Measurements from ENCODE around the gene MED22.

MED22 gene

DNA sequence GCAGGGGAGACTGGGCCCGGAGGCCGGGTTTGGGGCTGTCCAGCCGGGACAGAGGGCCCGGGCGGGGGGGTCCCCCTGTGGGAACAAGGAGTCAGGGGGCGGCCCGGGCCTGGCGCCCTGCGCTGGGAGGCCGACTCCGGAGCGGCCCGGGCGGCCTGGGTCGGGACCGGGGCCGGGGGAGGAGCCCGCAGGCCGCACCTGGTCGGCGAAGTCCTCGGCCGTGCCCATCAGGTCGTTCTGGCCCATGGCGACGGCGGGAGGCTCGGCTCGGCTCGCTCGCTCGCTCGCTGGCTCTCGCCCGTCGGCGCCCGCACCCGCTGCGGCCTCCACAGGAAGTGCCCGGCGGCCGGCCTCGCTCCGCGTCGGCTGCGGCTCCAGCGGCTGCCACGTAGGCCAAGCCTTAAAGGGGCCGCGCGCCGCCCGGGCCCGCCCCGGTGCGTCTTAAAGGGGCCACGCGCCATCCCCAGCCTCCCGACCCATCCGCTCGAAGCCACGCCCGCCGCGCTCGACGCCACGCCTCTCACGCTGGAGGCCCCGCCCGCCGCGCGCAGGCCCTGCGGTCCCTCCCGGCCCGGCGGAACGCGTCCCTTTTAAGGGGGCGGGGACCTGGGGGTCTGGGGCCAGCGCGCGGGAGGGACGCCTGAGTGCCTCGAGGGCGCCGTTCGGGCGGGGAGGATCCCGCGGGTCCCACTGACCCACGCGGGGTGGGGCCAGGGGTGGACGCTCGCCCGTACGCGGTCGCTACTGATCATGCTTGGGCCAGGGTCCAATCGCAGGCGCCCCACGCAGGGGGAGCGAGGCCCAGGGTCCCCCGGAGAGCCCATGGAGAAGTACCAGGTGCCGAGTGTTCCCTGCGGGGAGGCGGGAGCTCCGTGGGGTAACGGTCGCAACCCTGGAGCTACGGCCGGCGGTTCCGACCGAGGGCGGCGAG, 28.1 kb upstream of the MED22 start, which contains the start of the genes STKLD1 and SURF4:
STKLD1 (plus strand) TSS at position 643 of the 931 bp plus-strand sequence; CDS start at position 751, 108 bp downstream.
SURF4 (minus strand) TSS at position 337 of the 931 bp plus-strand sequence; CDS start at position 246, 91 bp downstream.
- DNase-seq (ENCODE audit: low read depth in 2 of 2): peak; percentile 93 to 94

DNA sequence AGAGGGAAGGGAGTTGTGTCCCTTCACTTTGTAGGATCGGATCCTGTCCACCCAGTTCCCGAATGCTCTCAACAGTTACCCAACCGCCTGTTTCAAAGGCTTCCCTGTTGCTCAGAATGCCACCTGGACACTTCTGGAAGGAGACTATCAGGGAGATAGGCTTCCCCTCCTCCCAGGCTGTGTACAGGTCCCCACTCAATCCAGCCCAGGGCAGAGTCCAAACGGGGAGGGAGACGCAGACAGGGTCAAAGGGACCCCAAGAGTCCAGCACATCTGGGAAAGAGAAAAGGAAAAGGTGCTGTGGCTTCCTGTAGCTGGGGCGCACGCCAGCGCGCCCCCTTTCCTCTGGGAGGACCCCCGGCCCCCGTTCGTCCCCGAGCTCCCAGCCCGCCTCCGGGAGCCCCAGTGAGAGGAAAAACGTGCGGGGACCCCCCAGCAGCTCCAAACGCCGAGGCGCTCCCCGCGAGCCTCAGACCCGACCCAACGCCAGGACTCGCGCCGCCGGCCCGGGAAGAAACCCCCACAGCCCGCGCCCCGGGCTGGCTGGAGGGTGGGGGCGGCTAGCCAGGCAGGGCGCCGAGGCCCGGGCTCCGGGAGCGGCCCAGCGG, 27.3 kb upstream of the MED22 start:
- DNase-seq (ENCODE audit: low read depth in 2 of 2): no peak

DNA sequence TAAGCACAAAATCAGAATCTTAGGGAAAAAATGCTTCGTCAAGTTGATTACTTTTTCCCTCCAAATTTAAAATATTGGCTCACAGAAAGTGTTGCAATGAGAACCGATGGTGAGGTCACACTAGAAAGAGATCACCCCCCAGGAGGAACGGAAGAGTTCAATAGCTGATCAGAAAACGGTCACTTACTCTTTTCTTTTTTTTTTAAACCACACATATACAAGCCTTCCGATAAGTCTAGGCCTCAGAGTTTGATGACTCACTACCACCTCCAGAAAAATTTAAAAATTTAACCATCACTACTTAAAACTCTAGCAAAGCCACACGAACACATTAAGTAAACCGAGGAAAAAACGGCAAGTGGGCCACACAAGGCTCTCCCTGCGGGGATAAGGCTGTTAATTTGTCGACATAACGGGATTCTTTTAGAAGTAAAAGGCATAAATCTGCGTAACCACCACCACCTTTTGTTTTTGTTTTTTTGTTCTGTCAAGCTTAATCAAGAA, 26.7 kb upstream of the MED22 start:
- peak in 1 of 2 experiments; percentile 28 for DNase-seq (ENCODE audit: low read depth in 2 of 2)

DNA sequence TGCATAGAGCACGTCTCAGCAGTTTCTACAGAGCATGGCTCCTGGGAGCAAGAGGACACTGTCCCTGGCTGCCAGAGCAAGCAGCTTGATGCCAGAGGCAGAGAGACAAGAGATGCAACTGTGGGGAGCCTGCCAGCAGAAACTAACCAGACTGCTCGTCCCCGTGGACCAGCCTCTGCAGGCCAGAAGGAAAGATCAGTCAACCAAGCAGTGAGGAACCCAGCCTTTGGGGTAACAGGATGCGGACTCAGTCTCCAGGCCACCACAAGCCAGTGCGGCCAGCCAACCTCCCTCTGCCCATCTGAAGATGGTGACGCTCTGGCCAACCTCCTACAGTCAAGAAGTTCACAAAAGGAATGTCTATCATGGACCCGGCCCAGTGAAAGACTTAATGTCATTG, 24.2 kb upstream of the MED22 start:
- no peak for DNase-seq (ENCODE audit: low read depth in 2 of 2)

DNA sequence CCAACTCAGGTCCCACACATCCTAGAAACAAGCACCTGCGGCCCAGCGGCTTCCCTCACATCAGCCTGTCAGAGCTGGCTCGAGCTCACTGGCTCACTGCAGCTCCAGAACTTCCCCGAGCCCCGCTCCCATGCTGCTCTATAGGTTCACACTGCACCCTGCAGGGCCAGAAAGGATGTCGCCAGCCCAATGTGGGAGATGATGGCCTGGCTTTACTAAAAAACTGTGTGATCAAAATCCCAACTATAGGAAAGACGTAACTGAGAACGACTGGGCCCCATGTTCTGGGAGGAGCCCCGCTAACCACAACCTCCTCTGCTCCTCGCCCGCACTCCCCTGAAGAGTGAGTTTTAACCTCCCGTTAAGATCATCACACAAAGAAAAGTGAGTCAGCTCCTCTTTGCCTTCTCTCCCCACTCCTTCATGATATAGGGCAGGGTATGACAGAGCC, 23.4 kb upstream of the MED22 start:
- no peak for DNase-seq (ENCODE audit: low read depth in 2 of 2)

DNA sequence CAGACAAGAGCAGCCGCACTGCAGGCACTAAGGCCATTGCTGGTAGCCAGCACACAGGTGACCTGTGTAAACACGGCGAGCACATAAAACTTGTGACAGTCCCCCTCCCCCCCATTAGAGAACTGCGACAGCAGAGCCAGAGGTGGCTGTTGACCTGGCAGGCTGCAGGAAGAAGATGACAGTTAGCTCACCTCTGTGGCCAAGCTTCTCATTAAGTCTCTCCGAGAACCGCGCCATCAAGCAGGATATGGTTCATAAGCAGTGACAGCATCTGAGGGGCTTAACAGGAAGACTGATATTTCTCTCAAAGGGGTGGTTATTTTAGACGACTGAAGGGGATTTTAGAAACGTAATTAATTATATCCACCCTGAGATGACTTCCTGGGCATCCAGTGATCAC, 22.8 kb upstream of the MED22 start:
- no peak for DNase-seq (ENCODE audit: low read depth in 2 of 2)

DNA sequence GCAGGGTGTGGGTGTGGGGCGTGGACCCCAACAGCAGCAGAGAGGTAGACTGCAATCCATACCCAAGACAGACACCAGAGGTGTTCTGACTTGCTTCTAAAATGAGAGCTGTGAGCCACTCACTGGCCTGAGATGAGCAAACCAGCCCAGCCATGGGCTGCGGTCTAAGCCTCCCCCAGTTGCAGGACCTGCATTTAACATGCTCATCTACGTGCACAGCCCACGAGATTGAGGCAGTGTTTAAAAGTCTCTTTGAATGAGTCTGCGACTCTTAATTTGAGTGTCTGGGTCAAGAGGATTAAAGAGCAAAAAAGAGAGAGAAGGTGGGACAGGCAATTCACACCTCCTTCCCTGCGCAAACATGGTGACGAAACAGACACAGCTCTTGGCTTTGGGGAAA, 22.0 kb upstream of the MED22 start:
- no peak for DNase-seq (ENCODE audit: low read depth in 2 of 2)

DNA sequence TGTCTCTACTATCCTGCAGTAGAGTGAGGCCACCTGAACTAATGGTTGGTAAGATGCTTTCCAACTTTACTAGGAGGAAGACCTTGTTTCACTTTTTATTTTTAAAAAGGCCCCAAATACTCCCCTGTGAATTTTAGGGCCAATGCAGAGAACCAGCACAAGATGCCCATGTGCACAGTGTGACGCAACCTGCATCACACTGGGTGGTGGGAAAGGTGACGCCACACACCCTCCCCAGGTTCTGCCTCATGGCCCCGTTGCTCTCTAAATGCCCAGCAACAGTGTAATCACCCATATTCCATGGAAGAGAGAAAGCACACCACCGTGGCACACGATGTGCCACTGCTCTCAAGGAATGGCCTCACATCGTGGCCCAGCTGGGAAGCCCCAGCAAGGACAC, 21.5 kb upstream of the MED22 start:
- no peak for DNase-seq (ENCODE audit: low read depth in 2 of 2)

DNA sequence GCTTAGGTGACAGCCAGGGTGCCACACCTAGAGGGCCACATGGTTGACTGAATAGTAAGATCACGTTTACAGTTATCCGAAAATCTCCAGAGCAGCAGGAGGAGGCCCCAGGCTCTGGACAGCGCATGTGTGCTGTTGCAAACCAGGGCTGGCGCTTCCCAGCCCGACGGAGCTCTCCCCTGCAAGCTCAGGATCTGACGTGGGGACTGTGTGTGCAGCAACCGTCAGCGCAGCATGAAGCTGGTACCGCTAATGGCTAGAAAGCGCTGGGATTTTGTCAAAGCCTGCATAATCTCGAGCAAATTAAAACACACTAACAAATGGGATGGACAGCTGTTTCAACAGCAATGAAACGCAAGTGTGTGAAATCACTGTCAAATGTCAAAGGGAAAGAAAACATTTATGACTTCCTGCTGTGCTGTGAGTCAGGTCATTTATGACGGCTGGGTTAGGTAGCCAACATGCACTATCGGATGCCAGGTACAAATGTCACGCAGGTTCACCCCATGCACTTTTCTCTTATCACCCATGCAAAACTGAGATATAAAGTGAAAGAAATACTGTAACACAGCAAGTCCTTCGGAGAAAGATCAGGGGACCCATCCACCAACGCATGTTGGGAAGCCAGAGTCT, 20.4 kb upstream of the MED22 start:
- no peak for DNase-seq (ENCODE audit: low read depth in 2 of 2)

DNA sequence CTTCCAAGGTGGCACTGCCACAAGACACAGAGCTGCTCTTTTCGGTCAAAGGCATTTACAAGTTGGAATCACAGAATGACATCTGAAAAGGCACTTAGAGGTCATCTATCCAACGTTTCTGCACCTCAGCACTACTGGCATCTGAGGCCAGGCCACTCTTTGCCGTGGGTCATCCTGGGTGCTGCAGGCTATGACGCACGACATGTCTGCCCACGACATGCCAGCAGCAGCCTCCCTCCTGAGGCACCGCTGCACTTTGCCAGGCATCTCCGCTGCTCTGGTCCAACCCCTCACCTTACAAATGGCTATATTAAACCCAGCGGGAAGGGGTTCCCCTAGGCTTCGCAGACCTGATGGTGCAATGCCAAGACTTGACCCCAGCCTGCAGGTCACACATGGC, 19.8 kb upstream of the MED22 start:
- no peak for DNase-seq (ENCODE audit: low read depth in 2 of 2)

DNA sequence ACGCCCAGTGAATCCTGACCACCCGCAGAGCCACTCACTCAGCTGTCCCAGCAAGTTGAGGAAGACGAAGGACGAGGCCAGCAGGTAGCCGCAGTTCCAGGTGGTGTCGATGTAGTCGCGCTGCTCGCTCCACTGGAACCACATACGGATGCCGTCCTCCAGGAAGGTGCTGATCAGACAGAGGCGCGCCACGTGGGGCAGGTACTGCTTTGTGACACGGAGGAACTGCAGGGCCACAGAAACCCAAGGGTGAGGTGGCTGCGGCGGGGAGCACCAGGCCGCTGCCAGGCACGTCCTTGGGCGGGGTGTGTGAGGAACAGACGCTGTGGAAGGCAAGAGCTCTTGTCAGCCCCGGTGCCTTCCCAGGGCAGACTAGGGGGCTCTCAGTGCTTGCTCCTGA, 19.3 kb upstream of the MED22 start:
- DNase-seq (ENCODE audit: low read depth in 2 of 2): no peak

DNA sequence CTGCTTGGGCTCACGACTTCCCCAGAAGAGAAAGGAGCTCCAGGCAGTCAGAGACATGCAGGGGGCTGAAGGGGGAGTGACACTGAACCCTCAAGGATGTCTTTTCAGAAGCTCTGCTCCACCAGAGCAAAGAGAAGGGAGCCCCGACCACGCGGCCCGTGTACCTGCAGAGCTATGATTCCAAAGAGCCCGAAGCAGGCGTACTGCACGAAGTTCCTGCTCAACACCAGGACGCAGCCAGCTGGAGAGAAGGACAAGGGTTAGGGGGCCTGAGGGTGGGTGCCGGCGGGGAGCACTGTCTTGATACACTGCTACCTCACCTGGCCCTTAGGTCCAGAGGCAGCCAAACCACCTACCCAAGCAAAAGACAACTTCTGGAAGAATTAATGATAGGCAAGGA, 18.5 kb upstream of the MED22 start:
- DNase-seq (ENCODE audit: low read depth in 2 of 2): no peak

DNA sequence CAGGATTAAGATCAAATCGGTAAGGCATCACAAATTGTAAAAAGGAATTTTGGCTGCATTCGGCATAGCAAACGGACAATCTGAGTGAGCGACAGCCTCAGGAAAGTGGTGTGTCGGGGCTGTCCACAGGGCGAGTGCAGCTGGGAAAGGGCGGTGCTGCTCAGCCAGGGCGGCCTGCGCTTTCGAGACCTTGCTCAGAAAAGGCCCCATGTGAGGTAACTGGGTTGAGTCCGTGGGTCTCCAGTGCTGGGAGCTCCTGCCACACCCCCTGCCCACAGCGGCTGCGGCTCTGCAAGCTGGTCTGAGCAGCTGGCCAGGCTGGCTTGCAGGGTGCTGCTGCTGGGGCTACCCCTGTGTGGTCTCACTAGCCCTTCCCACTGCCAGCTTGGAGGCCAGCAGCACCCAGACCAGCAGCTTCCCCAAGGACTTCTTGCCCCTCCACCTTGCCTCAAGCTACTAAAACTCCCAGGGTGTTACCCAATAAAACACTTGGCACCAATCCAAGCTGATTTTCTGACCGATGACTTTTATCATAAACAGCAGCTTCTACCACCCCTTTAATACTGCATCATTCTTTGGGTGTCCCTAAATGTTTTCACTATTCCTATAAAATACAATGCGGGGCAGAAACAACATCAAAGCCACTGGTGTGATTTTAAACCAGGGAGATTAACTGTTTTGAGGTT, 14.6 kb upstream of the MED22 start:
- no peak for DNase-seq (ENCODE audit: low read depth in 2 of 2)

DNA sequence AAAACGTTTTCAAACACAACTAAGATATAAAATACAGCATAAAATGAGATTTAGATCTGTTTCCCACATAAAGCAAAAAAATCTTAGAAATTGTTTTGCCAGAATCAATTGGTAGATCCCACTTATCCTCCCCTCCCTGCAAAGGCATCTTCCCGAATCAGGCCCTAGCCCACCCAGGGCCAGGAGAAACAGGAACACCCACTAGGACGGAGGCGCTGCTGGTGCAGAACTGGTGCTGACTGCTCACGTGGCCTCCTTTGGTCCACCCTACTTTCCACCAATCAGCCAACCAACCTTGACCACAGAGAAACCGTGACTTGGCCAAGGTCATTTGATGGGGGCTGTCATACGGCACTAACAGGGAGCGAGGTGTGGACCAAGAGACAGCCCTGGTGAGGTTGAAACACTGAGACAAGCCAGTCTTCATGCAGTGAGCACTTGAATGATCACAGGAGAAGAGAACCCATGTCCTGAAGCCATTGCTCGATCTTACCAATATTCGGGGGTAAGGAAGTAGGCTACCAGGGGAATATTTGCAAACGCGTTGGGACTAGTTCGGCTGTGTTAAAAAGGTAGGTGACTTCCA, 13.7 kb upstream of the MED22 start:
- no peak for DNase-seq (ENCODE audit: low read depth in 2 of 2)

DNA sequence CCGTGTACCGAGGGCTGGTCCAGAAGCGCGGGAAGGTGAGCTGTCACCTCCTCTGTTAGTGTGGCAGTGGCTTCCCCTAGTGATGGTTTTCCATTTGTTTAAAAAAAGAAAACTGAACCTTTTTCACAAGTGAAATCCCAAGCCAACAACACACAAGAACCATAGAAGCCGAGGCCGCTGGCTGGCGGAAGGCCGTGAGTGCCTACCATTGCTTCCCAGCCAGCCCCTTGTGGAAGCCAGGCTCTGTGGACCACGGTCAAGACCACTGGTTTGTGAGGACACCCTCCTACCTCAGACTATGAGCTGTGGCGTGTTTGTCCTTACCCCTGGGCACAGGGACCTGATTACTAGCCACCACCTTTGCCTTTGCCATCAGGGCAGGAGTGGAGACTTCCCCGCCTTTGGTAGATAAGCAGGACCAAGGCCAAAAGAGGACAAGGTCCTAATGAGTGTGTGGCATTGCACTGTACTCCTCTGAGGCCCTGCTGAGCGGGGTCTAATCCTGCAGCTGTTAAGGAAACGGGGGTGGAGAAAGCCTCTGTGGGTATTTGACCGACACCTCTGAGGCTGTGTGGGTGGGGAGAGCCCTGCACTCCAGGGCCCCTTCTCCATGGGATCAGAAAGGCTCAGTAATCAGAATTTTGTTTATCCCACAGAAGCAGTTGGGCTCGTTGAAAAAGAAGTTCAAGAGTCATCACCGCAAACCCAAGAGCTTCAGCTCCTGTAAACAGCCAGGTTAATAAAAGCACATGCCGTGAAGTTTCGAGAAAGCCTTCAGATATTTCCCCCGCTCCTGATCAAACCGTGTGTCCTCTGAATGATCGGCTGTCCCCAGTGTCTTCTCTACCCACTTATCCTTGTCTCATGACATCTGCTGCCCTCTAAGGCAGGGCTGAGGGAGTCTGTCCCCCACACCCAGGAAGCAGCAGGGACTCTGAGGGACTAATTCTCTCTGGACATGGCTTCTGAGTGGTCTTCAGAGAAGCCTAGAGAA, 12.8 kb upstream of the MED22 start:
- no peak for DNase-seq (ENCODE audit: low read depth in 2 of 2)

DNA sequence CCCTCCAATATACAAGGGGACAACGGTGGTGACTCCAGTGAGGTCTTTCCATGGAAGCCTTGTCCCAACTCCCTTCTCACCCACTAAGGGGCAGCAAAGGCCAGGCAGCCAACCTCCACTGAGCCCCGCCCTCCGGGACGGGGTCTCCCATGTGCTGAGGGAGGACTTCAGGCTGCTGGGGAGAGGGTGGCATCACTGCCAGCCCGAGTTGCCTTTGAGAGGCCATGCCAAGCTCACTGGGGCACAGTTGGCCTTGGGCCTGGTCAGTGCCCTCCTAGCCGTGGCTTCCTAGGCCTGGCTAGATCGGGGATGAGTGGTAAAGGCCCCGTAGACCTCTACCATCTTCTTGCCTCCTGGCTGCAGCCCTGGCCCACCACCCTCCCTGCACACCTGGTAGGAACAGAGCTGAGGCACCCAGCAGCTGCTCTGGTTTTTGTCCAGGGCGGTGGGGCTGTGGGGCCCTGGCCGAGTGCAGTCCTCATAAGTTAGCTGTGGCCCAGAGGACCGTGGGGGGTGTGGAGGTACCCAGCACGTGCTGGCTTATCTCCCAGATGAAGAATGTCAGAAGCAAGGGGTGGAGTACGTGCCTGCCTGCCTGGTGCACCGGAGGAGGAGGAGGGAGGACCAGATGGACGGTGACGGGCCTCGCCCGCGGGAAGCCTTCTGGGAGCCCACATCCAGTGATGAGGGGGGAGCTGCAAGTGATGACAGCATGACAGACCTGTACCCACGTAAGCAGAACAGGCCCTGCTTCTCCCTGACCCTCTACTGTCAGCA, 11.7 kb upstream of the MED22 start:
- DNase-seq (ENCODE audit: low read depth in 2 of 2): no peak

DNA sequence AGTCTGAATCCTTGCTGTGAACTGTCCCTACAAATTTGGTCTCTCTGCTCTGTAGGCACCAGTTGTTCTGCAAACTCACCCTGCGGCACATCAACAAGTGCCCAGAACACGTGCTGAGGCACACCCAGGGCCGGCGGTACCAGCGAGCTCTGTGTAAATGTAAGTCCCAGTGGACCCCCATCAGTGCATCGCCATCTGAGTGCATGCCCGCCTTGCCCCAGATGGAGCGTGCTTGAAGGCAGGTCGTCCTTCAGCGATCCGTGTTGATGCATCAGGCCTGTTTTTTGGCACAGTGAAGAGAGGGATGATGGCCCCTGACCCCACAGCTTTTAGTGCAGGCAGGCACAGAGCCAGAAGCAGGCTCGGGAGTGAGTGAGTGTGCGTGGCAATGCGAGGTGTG, 9.7 kb upstream of the MED22 start:
- DNase-seq (ENCODE audit: low read depth in 2 of 2): no peak

DNA sequence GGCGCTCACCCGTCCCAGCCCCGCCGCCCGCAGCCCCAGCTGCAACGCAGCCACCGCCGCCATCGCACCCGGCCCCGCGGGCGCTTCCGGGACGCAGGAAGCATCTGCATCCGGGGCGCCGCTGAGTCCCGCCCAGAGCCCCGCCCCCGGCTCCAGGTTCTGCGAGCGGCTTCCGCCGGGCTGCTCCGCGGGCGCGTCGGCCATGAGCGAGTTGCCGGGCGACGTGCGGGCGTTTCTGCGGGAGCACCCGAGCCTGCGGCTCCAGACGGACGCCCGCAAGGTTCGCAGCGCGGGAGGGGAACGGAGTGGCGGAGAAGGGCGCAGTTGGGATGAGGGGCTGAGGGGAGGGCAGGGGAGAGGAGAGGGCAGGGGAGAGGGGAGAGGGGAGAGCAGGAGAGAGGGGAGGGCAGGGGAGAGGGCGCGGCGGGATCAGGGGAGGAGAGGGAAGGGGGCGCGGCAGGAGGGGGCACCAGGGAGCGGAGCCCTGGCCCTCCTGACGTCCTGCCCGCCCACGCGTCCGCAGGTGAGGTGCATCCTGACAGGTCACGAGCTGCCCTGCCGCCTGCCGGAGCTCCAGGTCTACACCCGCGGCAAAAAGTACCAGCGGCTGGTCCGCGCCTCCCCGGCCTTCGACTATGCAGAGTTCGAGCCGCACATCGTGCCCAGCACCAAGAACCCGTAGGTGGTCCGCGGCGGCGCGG, 8.6 kb upstream of the MED22 start, which contains the start of the genes SURF1 and SURF2:
SURF1 (minus strand) TSS at position 97 of the 701 bp plus-strand sequence; CDS start at position 63, 34 bp downstream.
SURF2 (plus strand) TSS at position 160 of the 701 bp plus-strand sequence; CDS start at position 203, 43 bp downstream.
- peak in 1 of 2 experiments; percentile 45 for DNase-seq (ENCODE audit: low read depth in 2 of 2)

All from fibroblast of skin of left quadriceps (primary cell).